WERI-Rb-1 (cell line): ENCODE results near the gene ARHGEF12.

ENCODE experiments used
- DNase-seq: peaks from one replicate; pipeline ENCODE4 v3.0.0-alpha.2; 2020
- H3K27ac ChIP-seq: fragments of 250-450 bp; sonication (Bioruptor Pico); 2 replicates; pipeline ENCODE4 v1.5.1; 2020; ENCODE audit warnings: mild to moderate bottlenecking, moderate library complexity
- H3K27me3 ChIP-seq: fragments of 250-450 bp; sonication (Bioruptor Pico); 2 replicates; pipeline ENCODE4 v1.5.1; 2021; ENCODE audit warnings: mild to moderate bottlenecking, low read depth, moderate library complexity; ENCODE audit not compliant: insufficient read depth, severe bottlenecking
- H3K36me3 ChIP-seq: fragments of 250-450 bp; sonication (Bioruptor Pico); 2 replicates; pipeline ENCODE4 v1.5.1; 2020; ENCODE audit warnings: mild to moderate bottlenecking, moderate library complexity
- H3K4me3 ChIP-seq: 2 replicates; pipeline ENCODE4 v1.5.1; 2011; ENCODE audit warnings: low read depth, mild to moderate bottlenecking, control low read depth, low read length
- H3K9me3 ChIP-seq: fragments of 250-450 bp; sonication (Bioruptor Pico); 2 replicates; pipeline ENCODE4 v1.5.1; 2021; ENCODE audit warnings: mild to moderate bottlenecking, moderate library complexity; ENCODE audit not compliant: severe bottlenecking
- TF ChIP-seq, protein P1 (sequence below): IDR thresholded peaks from 2 replicates; pipeline ENCODE4 v1.5.1; 2011; ENCODE audit warnings: low read depth, mild to moderate bottlenecking, control low read depth, inconsistent platforms, low read length

The ARHGEF12 gene

GRCh38 chr11:120492486-120492885, 156.3 kb downstream of the ARHGEF12 start:
- Histone ChIP-seq H3K9me3 (no peaks in the 10 kb centered on the region), H3K4me3 (no peak overlapping the region), H3K27me3 (no peaks in the 10 kb centered on the region), H3K36me3 (no peaks in the 10 kb centered on the region), H3K27ac (no peak overlapping the region)
- DNase-seq = no peak
- TF ChIP-seq, protein P1, sequence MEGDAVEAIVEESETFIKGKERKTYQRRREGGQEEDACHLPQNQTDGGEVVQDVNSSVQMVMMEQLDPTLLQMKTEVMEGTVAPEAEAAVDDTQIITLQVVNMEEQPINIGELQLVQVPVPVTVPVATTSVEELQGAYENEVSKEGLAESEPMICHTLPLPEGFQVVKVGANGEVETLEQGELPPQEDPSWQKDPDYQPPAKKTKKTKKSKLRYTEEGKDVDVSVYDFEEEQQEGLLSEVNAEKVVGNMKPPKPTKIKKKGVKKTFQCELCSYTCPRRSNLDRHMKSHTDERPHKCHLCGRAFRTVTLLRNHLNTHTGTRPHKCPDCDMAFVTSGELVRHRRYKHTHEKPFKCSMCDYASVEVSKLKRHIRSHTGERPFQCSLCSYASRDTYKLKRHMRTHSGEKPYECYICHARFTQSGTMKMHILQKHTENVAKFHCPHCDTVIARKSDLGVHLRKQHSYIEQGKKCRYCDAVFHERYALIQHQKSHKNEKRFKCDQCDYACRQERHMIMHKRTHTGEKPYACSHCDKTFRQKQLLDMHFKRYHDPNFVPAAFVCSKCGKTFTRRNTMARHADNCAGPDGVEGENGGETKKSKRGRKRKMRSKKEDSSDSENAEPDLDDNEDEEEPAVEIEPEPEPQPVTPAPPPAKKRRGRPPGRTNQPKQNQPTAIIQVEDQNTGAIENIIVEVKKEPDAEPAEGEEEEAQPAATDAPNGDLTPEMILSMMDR = no peak

DNA sequence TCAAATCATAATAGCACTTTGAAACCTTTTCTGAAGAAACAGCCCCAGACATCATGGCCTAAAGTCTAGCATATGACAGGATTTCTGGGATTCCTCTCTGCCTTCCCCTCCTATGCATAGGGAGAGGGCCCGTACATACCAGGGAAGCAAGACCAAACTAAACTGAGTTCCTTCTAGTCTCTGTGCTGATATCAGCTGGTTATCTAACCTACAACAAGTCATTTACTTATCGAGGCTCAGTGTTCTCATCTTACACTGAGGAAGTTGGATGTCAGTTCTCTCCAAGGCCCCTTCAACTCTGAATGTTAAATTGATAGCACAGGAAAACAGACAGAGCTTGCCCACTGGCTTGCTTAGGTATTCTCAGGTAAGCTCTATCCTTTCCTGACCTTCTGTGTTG, 158.4 kb downstream of the ARHGEF12 start:
- TF ChIP-seq, protein P1 = no peak
- no peak for DNase-seq
- no peaks in the 10 kb centered on the region for H3K9me3 ChIP-seq

GRCh38 chr11:120499088-120499487, 162.9 kb downstream of the ARHGEF12 start:
- no peak for DNase-seq
- no peak overlapping the region for H3K27ac ChIP-seq
- no peaks in the 10 kb centered on the region for H3K36me3 ChIP-seq
- TF ChIP-seq, protein P1 = no peak
- H3K9me3 ChIP-seq = no peaks in the 10 kb centered on the region
- H3K4me3 ChIP-seq = no peak overlapping the region
- no peaks in the 10 kb centered on the region for H3K27me3 ChIP-seq

More for the DNA sequence above, 158.4 kb downstream of the ARHGEF12 start:
- no peaks in the 10 kb centered on the region for H3K27me3 ChIP-seq
- H3K27ac ChIP-seq = no peak overlapping the region
- H3K4me3 ChIP-seq = no peak overlapping the region
- H3K36me3 ChIP-seq = no peaks in the 10 kb centered on the region

DNA sequence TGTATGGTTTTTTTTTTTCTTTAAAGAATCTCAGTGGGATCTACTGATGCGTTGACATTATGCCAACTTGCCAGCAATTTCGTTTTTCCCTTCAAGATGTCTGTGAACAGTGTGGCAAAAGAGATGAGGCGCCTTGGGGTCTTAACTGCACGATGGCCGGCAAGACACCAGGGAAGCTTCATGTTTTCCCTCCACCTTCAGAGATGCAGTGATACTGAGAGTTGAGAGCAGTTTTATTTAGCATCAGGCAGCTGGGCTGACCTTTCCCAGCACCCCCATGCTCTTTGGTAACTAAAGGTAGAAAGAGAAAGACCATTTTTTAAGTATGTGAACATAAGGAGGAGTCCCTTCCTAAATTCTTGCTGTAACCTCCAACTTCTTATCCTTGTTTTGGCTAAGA, 163.6 kb downstream of the ARHGEF12 start:
- Histone ChIP-seq H3K36me3 (no peaks in the 10 kb centered on the region), H3K27me3 (no peaks in the 10 kb centered on the region), H3K27ac (no peak overlapping the region), H3K4me3 (no peak overlapping the region), H3K9me3 (no peaks in the 10 kb centered on the region)
- TF ChIP-seq, protein P1 = no peak
- no peak for DNase-seq

GRCh38 chr11:120500414-120501071, 164.3 kb downstream of the ARHGEF12 start:
- no peak for DNase-seq
- H3K4me3 ChIP-seq = no peak overlapping the region
- no peaks in the 10 kb centered on the region for H3K27me3 ChIP-seq
- no peak overlapping the region for H3K27ac ChIP-seq
- H3K9me3 ChIP-seq = no peaks in the 10 kb centered on the region
- no peaks in the 10 kb centered on the region for H3K36me3 ChIP-seq
- TF ChIP-seq, protein P1 = no peak

GRCh38 chr11:120501440-120501839, 165.2 kb downstream of the ARHGEF12 start:
- Histone ChIP-seq H3K4me3 (no peak overlapping the region), H3K36me3 (no peaks in the 10 kb centered on the region), H3K27ac (no peak overlapping the region), H3K9me3 (no peaks in the 10 kb centered on the region), H3K27me3 (no peaks in the 10 kb centered on the region)
- TF ChIP-seq, protein P1 = no peak
- DNase-seq = no peak
